Loucy (cell line): ENCODE measurements around the gene ADI1.

Experiments used
- EZH2phosphoT487 ChIP-seq: fragments of 200-600 bp; IDR thresholded peaks from 2 replicates; pipeline ENCODE4 v1.6.1; 2018; ENCODE audit warnings: antibody characterized with exemption, mild to moderate bottlenecking, moderate library complexity, borderline replicate concordance
- TF ChIP-seq, protein P1 (sequence below): fragments of 200-600 bp; sonication (generic); conservative IDR thresholded peaks from 2 replicates; pipeline ENCODE4 v1.5.1; 2014; ENCODE audit warnings: mild to moderate bottlenecking, antibody characterized with exemption, low read length

DNA sequence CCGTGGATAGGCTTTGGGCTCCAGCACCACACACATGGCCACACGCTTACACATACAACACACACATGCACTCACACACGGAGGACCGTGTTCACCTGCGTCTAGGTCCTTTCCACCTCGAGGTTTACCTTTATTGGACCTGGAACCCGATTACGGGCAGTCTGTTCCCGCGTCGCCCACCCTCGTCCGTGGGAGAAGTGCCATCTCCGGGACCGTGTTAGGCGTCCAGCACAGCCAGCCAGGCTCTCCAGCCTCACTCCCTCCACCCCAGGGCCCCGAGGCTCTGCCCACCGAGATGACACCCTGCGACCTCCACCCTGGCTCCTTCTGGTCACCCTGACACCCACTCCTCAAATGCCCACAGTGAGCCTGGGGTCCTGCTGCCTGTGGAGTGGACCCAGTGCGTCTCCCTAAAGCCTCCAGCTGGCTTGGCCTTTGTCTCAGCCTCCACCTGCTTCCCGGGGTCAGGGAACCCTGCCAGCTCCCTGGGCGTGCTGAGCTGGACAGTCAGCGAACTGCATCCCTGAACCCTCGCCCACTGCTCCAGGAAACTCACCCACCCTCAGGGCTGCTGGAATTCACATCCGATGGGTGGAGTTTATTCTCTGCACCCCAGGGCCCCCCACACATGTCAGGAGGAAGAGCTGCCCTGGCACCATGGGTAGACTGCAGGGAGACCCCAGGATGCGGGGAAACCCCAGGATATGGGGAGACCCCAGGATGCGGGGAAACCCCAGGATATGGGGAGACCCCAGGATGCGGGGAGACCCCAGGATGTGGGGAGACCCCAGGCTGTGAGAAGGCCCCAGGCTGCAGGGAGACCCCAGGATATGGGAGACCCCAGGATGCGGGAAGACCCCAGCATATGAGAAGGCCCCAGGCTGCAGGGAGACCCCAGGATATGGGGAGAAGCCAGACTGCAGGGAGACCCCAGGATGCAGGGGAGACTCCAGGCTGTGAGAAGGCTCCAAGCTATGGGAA lies 33.0 kb downstream of the ADI1 start:
- TF ChIP-seq, protein P1, sequence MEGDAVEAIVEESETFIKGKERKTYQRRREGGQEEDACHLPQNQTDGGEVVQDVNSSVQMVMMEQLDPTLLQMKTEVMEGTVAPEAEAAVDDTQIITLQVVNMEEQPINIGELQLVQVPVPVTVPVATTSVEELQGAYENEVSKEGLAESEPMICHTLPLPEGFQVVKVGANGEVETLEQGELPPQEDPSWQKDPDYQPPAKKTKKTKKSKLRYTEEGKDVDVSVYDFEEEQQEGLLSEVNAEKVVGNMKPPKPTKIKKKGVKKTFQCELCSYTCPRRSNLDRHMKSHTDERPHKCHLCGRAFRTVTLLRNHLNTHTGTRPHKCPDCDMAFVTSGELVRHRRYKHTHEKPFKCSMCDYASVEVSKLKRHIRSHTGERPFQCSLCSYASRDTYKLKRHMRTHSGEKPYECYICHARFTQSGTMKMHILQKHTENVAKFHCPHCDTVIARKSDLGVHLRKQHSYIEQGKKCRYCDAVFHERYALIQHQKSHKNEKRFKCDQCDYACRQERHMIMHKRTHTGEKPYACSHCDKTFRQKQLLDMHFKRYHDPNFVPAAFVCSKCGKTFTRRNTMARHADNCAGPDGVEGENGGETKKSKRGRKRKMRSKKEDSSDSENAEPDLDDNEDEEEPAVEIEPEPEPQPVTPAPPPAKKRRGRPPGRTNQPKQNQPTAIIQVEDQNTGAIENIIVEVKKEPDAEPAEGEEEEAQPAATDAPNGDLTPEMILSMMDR: no peak
- TF ChIP-seq EZH2phosphoT487: no peak
